CD14-positive monocyte (primary cell): ENCODE data around the gene ARFGEF2. TPM values are rescaled to one million over a fixed set of nuclear protein-coding genes. Genes with fewer than 3 reads are reported as not detected.

Experiments
- DNase-seq, 3 donors: peaks; one replicate each; pipeline ENCODE4 v3.0.0-alpha.2; 2011 to 2022
- H2AFZ ChIP-seq: 2 replicates; pipeline ENCODE4 v1.6.0; 2012; ENCODE audit warnings: mild to moderate bottlenecking, low read depth, low read length, inconsistent platforms; ENCODE audit not compliant: insufficient read depth, poor library complexity, severe bottlenecking
- H3K27ac ChIP-seq, 2 donors: 1 replicate in 1 of 2; 2 replicates in 1 of 2; pipeline ENCODE4 v1.5.1; 2012 to 2013; ENCODE audit warnings: low read length in 2 of 2, control low read depth in 1 of 2, inconsistent platforms in 1 of 2, low read depth in 1 of 2, mild to moderate bottlenecking in 1 of 2
- H3K27me3 ChIP-seq, 2 donors: one replicate each; pipeline versions ENCODE4 v1.6.0 to v1.6.1; 2011 to 2013; ENCODE audit warnings: low read length in 2 of 2; ENCODE audit not compliant: control insufficient read depth in 2 of 2, insufficient read depth in 2 of 2
- H3K36me3 ChIP-seq, 2 donors: replicated peaks in 1 of 2; 1 replicate in 1 of 2; 2 replicates in 1 of 2; pipeline versions ENCODE4 v1.5.1 to v1.6.1; 2012 to 2013; ENCODE audit warnings: low read length in 2 of 2, control low read depth in 1 of 2, inconsistent platforms in 1 of 2, mild to moderate bottlenecking in 1 of 2; ENCODE audit not compliant: insufficient read depth in 2 of 2, control insufficient read depth in 1 of 2
- H3K4me1 ChIP-seq, 2 donors: 1 replicate in 1 of 2; 2 replicates in 1 of 2; pipeline versions ENCODE4 v1.5.1 to v1.6.1; 2012 to 2013; ENCODE audit warnings: low read length in 2 of 2, control low read depth in 1 of 2, inconsistent platforms in 1 of 2, mild to moderate bottlenecking in 1 of 2, moderate library complexity in 1 of 2; ENCODE audit not compliant: insufficient read depth in 2 of 2, control insufficient read depth in 1 of 2
- H3K4me2 ChIP-seq: replicated peaks from 2 replicates; pipeline ENCODE3; 2012; ENCODE audit warnings: low read length, moderate library complexity, mild to moderate bottlenecking; ENCODE audit not compliant: poor library complexity, severe bottlenecking; ENCODE audit errors: extremely low read depth
- H3K4me3 ChIP-seq, 3 experiments: fragments of 200-600 bp in 1 of 3; sonication (generic) in 1 of 3; replicated peaks in 1 of 3; 1 replicate in 2 of 3; 2 replicates in 1 of 3; pipeline ENCODE4 v1.5.1; 2011 to 2013; ENCODE audit warnings: low read length in 3 of 3, mild to moderate bottlenecking in 3 of 3, control low read depth in 2 of 3, low read depth in 2 of 3, inconsistent platforms in 1 of 3, moderate library complexity in 1 of 3
- H3K79me2 ChIP-seq: 2 replicates; pipeline ENCODE4 v1.6.0; 2012; ENCODE audit warnings: mild to moderate bottlenecking, control low read depth, inconsistent platforms, low read length, moderate library complexity; ENCODE audit not compliant: insufficient read depth
- H3K9ac ChIP-seq: 2 replicates; pipeline ENCODE4 v1.6.0; 2017; ENCODE audit warnings: low read length, mild to moderate bottlenecking; ENCODE audit not compliant: insufficient read depth, poor library complexity, severe bottlenecking
- H3K9me3 ChIP-seq, 2 donors: replicated peaks in 1 of 2; 1 replicate in 1 of 2; 2 replicates in 1 of 2; pipeline versions ENCODE4 v1.5.1 to v1.6.1; 2012 to 2013; ENCODE audit warnings: low read length in 2 of 2, control low read depth in 1 of 2; ENCODE audit not compliant: control insufficient read depth in 1 of 2, insufficient read depth in 1 of 2
- H4K20me1 ChIP-seq: 2 replicates; pipeline ENCODE4 v1.6.0; 2012; ENCODE audit warnings: mild to moderate bottlenecking, low read length, control low read depth, moderate library complexity; ENCODE audit not compliant: insufficient read depth
- H3K27ac Mint-ChIP-seq, 7 donors: one replicate each; pipeline ENCODE4 v1.8.0; 2020; ENCODE audit warnings: mild to moderate bottlenecking in 7 of 7, mixed read lengths in 7 of 7, moderate library complexity in 6 of 7, inconsistent platforms in 2 of 7
- H3K27me3 Mint-ChIP-seq, 3 donors: one replicate each; pipeline ENCODE4 v1.8.0; 2021 to 2022; ENCODE audit warnings: low read depth in 3 of 3, mild to moderate bottlenecking in 3 of 3, mixed read lengths in 3 of 3, moderate library complexity in 3 of 3, inconsistent platforms in 1 of 3
- H3K36me3 Mint-ChIP-seq, 2 donors: one replicate each; pipeline ENCODE4 v1.8.0; 2020; ENCODE audit warnings: mixed read lengths in 2 of 2, inconsistent platforms in 1 of 2, mild to moderate bottlenecking in 1 of 2
- H3K4me1 Mint-ChIP-seq: one replicate; pipeline ENCODE4 v1.8.0; 2020; ENCODE audit warnings: mild to moderate bottlenecking, mixed read lengths
- H3K4me3 Mint-ChIP-seq, 2 donors: one replicate each; pipeline ENCODE4 v1.8.0; 2020; ENCODE audit warnings: mild to moderate bottlenecking in 2 of 2, mixed read lengths in 2 of 2, moderate library complexity in 1 of 2
- H3K9me3 Mint-ChIP-seq, 7 donors: one replicate each; pipeline ENCODE4 v1.8.0; 2020 to 2022; ENCODE audit warnings: mixed read lengths in 7 of 7, mild to moderate bottlenecking in 6 of 7, moderate library complexity in 6 of 7, inconsistent platforms in 2 of 7
- CTCF ChIP-seq: fragments of 200-600 bp; IDR thresholded peaks from one replicate; pipeline ENCODE4 v1.8.0; 2022; ENCODE audit warnings: antibody characterized with exemption, mild to moderate bottlenecking
- WGBS: methylation state at CpG from one replicate; pipeline ENCODE4 v1.1.5; 2013; ENCODE audit warnings: missing lambda C conversion rate; ENCODE audit not compliant: insufficient coverage; 5-methylcytosine and 5-hydroxymethylcytosine counted together
- intact Hi-C, 2 donors: fragments of 100-400 bp; cut with micrococcal nuclease; formaldehyde crosslinking; loops; one replicate each; pipeline versions ENCODE4 v1.15.0 to v1.15.1; 2023
- polyA plus RNA-seq, 3 donors: library from polyadenylated mRNA; depleted of rRNA in 1 of 3; unstranded in 2 of 3; stranded (reverse) in 1 of 3; fragments of 300-500 nt in 2 of 3; fragments of >200 nt in 1 of 3; fragmentation: Illumina TruSeq in 2 of 3; gene quantifications; 1 replicate in 2 of 3; 2 replicates in 1 of 3; pipeline ENCODE4 v1.2.3, GENCODE V29; 2012 to 2021

The ARFGEF2 gene
- polyA plus RNA-seq, 3 donors = 4.6 to 10.9 (median 5.5) TPM

GRCh38 chr20:49028684-49029083 is 107.2 kb downstream of the ARFGEF2 start:
- no peaks in the 10 kb centered on the region for H3K9me3 ChIP-seq
- no peak overlapping the region for H3K4me3 ChIP-seq
- H3K9ac ChIP-seq = no peak overlapping the region
- no peaks in the 10 kb centered on the region for H4K20me1 ChIP-seq
- peak in 1 of 3 donors; percentile 9 for DNase-seq
- H2AFZ ChIP-seq = no peak overlapping the region
- Mint-ChIP-seq H3K27me3 (peaks cover 0 to 2% (median 0%) of the 10 kb centered on the region in 3 donors), H3K9me3 (no peaks in the 10 kb centered on the region), H3K4me3 (no peak overlapping the region), H3K36me3 (peaks cover 59 to 91% of the 10 kb centered on the region in 2 donors), H3K27ac (peak overlapping the region in 1 of 7 donors; percentile 31), H3K4me1 (no peaks in the 10 kb centered on the region)
- no peaks in the 10 kb centered on the region for H3K79me2 ChIP-seq
- intact Hi-C loops = no loop called here
- no peak overlapping the region for H3K4me2 ChIP-seq
- no peaks in the 10 kb centered on the region for H3K27me3 ChIP-seq
- TF ChIP-seq CTCF = peak; percentile 55
- no CpG with 5 or more reads among the region's 2 CpGs for WGBS
- peaks cover 71 to 94% of the 10 kb centered on the region in 2 donors for H3K36me3 ChIP-seq
- H3K4me1 ChIP-seq = no peaks in the 10 kb centered on the region
- H3K27ac ChIP-seq = no peak overlapping the region

GRCh38 chr20:49029203-49029602 is 107.7 kb downstream of the ARFGEF2 start:
- intact Hi-C loops = no loop called here
- Histone ChIP-seq H2AFZ (no peak overlapping the region), H3K9ac (no peak overlapping the region), H3K27ac (no peak overlapping the region), H3K4me1 (no peaks in the 10 kb centered on the region), H3K36me3 (peaks cover 69 to 94% of the 10 kb centered on the region in 2 donors), H3K4me3 (no peak overlapping the region), H3K9me3 (no peaks in the 10 kb centered on the region), H3K79me2 (no peaks in the 10 kb centered on the region), H4K20me1 (no peaks in the 10 kb centered on the region), H3K4me2 (no peak overlapping the region), H3K27me3 (no peaks in the 10 kb centered on the region)
- H3K9me3 Mint-ChIP-seq = no peaks in the 10 kb centered on the region
- H3K4me3 Mint-ChIP-seq = no peak overlapping the region
- no CpG with 5 or more reads among the region's 1 CpG for WGBS
- no peak overlapping the region for H3K27ac Mint-ChIP-seq
- peaks cover 59 to 91% of the 10 kb centered on the region in 2 donors for H3K36me3 Mint-ChIP-seq
- no peak for DNase-seq
- H3K4me1 Mint-ChIP-seq = no peaks in the 10 kb centered on the region
- TF ChIP-seq CTCF = no peak
- peaks cover 0 to 2% (median 0%) of the 10 kb centered on the region in 3 donors for H3K27me3 Mint-ChIP-seq
